ENCODE data around the gene MLLT3. TPM values are rescaled to one million over a fixed set of nuclear protein-coding genes. Genes with fewer than 3 reads are reported as not detected.

Gene MLLT3
- total RNA-seq, 2 donors from 2014 or later: 8.1 to 9.6 TPM

- DNase-seq (ENCODE audit: low spot score) (no peak), ATAC-seq (ENCODE audit: insufficient number of reproducible peaks, low FRiP score, low read depth) (no peak)
- H3K27me3 ChIP-seq (replicated peaks; ENCODE audit: insufficient read depth): no peaks in the 10 kb centered on the region
- H3K9me3 ChIP-seq: no peaks in the 10 kb centered on the region
- H3K36me3 ChIP-seq: no peaks in the 10 kb centered on the region
- TF ChIP-seq, protein P1, sequence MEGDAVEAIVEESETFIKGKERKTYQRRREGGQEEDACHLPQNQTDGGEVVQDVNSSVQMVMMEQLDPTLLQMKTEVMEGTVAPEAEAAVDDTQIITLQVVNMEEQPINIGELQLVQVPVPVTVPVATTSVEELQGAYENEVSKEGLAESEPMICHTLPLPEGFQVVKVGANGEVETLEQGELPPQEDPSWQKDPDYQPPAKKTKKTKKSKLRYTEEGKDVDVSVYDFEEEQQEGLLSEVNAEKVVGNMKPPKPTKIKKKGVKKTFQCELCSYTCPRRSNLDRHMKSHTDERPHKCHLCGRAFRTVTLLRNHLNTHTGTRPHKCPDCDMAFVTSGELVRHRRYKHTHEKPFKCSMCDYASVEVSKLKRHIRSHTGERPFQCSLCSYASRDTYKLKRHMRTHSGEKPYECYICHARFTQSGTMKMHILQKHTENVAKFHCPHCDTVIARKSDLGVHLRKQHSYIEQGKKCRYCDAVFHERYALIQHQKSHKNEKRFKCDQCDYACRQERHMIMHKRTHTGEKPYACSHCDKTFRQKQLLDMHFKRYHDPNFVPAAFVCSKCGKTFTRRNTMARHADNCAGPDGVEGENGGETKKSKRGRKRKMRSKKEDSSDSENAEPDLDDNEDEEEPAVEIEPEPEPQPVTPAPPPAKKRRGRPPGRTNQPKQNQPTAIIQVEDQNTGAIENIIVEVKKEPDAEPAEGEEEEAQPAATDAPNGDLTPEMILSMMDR (IDR thresholded peaks at IDR 0.05): no peak
- H3K4me1 ChIP-seq (ENCODE audit: control insufficient read depth in 1 of 2, low read depth in 2 of 2): no peaks in the 10 kb centered on the region
- H3K4me3 ChIP-seq: no peak overlapping the region
- no peak overlapping the region for H3K27ac ChIP-seq
Observed at GRCh38 chr9:20419533-20419932, 202.8 kb downstream of the MLLT3 start.

DNA sequence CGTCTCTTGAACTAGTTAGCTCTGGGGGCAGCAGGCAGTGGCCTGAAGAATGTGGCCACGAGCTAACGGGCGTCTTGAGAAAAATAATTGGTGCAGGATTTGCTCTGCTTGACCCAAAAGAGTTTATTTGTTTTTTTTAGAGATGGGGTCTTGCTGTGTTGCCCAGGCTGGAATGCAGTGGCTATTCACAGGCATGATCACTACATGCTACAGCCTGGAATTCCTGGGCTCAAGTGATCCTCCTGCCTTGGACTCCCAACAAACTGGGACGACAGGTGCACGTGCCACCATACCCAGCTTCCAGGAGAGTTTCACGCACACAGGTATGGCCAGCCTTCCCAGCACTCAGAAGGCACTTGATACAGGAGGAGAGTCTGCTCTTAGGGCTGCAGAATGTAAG is 203.8 kb downstream of the MLLT3 start:
- no peak for DNase-seq (ENCODE audit: low spot score)
- Histone ChIP-seq H3K9me3 (no peaks in the 10 kb centered on the region), H3K36me3 (no peaks in the 10 kb centered on the region), H3K4me3 (no peak overlapping the region), H3K27me3 (replicated peaks; ENCODE audit: insufficient read depth) (no peaks in the 10 kb centered on the region), H3K27ac (no peak overlapping the region), H3K4me1 (ENCODE audit: control insufficient read depth in 1 of 2, low read depth in 2 of 2) (no peaks in the 10 kb centered on the region)
- no peak for ATAC-seq (ENCODE audit: insufficient number of reproducible peaks, low FRiP score, low read depth)
- TF ChIP-seq, protein P1 (IDR thresholded peaks at IDR 0.05): no peak

- Histone ChIP-seq H3K36me3 (no peaks in the 10 kb centered on the region), H3K27ac (no peak overlapping the region), H3K27me3 (replicated peaks; ENCODE audit: insufficient read depth) (no peaks in the 10 kb centered on the region), H3K9me3 (no peaks in the 10 kb centered on the region), H3K4me3 (no peak overlapping the region), H3K4me1 (ENCODE audit: control insufficient read depth in 1 of 2, low read depth in 2 of 2) (no peaks in the 10 kb centered on the region)
- ATAC-seq (ENCODE audit: insufficient number of reproducible peaks, low FRiP score, low read depth): no peak
- TF ChIP-seq, protein P1 (IDR thresholded peaks at IDR 0.05): no peak
- DNase-seq (ENCODE audit: low spot score): no peak
Observed at GRCh38 chr9:20417373-20418080, 204.8 kb downstream of the MLLT3 start.

GRCh38 chr9:20414150-20414549 is 208.1 kb downstream of the MLLT3 start:
- DNase-seq (ENCODE audit: low spot score): no peak
- ATAC-seq (ENCODE audit: insufficient number of reproducible peaks, low FRiP score, low read depth): no peak
- Histone ChIP-seq H3K36me3 (no peaks in the 10 kb centered on the region), H3K4me3 (no peak overlapping the region), H3K4me1 (ENCODE audit: control insufficient read depth in 1 of 2, low read depth in 2 of 2) (no peaks in the 10 kb centered on the region), H3K27ac (no peak overlapping the region), H3K9me3 (no peaks in the 10 kb centered on the region), H3K27me3 (replicated peaks; ENCODE audit: insufficient read depth) (no peaks in the 10 kb centered on the region)
- TF ChIP-seq, protein P1 (IDR thresholded peaks at IDR 0.05): no peak

GRCh38 chr9:20409321-20410092 is 212.8 kb downstream of the MLLT3 start:
- Histone ChIP-seq H3K36me3 (no peaks in the 10 kb centered on the region), H3K27ac (no peak overlapping the region), H3K4me1 (ENCODE audit: control insufficient read depth in 1 of 2, low read depth in 2 of 2) (no peaks in the 10 kb centered on the region), H3K27me3 (replicated peaks; ENCODE audit: insufficient read depth) (no peaks in the 10 kb centered on the region), H3K4me3 (no peak overlapping the region), H3K9me3 (no peaks in the 10 kb centered on the region)
- no peak for ATAC-seq (ENCODE audit: insufficient number of reproducible peaks, low FRiP score, low read depth)
- DNase-seq (ENCODE audit: low spot score): no peak
- TF ChIP-seq, protein P1 (IDR thresholded peaks at IDR 0.05): no peak
